HuH-7.5 (cell line): ENCODE results near the gene AMDHD1.
"Not testable (repeated sequence)": the region's sequence is repeated elsewhere in the genome, so short reads cannot be mapped to it uniquely, and the experiment has no call there.

Source experiments
- DNase-seq: peaks from one replicate; pipeline ENCODE4 v3.0.0; 2011; ENCODE audit warnings: low spot score

The AMDHD1 gene

GRCh38 chr12:95963096-95963495 lies 20.0 kb downstream of the AMDHD1 start:
- no peak for DNase-seq

GRCh38 chr12:95966287-95966870 lies 23.2 kb downstream of the AMDHD1 start:
- peak; percentile 59 for DNase-seq

GRCh38 chr12:95967301-95967700 lies 24.2 kb downstream of the AMDHD1 start:
- no peak for DNase-seq

- not testable (repeated sequence) for DNase-seq
These were observed 26.0 kb downstream of the AMDHD1 start for GRCh38 chr12:95969116-95969515.

GRCh38 chr12:95970905-95971304 lies 27.8 kb downstream of the AMDHD1 start:
- DNase-seq: no peak

- peak; percentile 40 for DNase-seq
These were observed 29.8 kb downstream of the AMDHD1 start for GRCh38 chr12:95972832-95973456.

- peak; percentile 33 for DNase-seq
These were observed 31.2 kb downstream of the AMDHD1 start for GRCh38 chr12:95974358-95974757.

- no peak for DNase-seq
These were observed 32.4 kb downstream of the AMDHD1 start for GRCh38 chr12:95975491-95975890.

GRCh38 chr12:95976416-95976832 lies 33.3 kb downstream of the AMDHD1 start:
- DNase-seq: no peak

- DNase-seq: no peak
These were observed 34.7 kb downstream of the AMDHD1 start for GRCh38 chr12:95977764-95978305.

- DNase-seq: no peak
These were observed 35.2 kb downstream of the AMDHD1 start for GRCh38 chr12:95978351-95978750.

GRCh38 chr12:95978774-95979173 lies 35.6 kb downstream of the AMDHD1 start:
- DNase-seq: no peak

- no peak for DNase-seq
These were observed 37.3 kb downstream of the AMDHD1 start for GRCh38 chr12:95980437-95980836.

GRCh38 chr12:95982602-95983001 lies 39.5 kb downstream of the AMDHD1 start:
- DNase-seq: no peak

GRCh38 chr12:95984682-95985081 lies 41.6 kb downstream of the AMDHD1 start:
- DNase-seq: no peak

GRCh38 chr12:95986635-95987570 lies 43.8 kb downstream of the AMDHD1 start:
- no peak for DNase-seq

GRCh38 chr12:95988506-95989275 lies 45.6 kb downstream of the AMDHD1 start:
- DNase-seq: no peak

- DNase-seq: no peak
These were observed 46.5 kb downstream of the AMDHD1 start for GRCh38 chr12:95989504-95990123.

GRCh38 chr12:95990136-95990535 lies 47.0 kb downstream of the AMDHD1 start:
- DNase-seq: no peak

- DNase-seq: no peak
These were observed 50.8 kb downstream of the AMDHD1 start for GRCh38 chr12:95993907-95994306.

GRCh38 chr12:95994476-95994875 lies 51.3 kb downstream of the AMDHD1 start:
- no peak for DNase-seq
